Dendritic cell treated with granulocyte-macrophage colony-stimulating factor and Interleukin-4, amounts not matched to agents 40 ng/mL and 50 ng/mL, for 4 days (primary cell): ENCODE data around the gene MPO.

ENCODE experiments used
- H3K27ac Mint-ChIP-seq: one replicate; pipeline ENCODE4 v1.8.0; 2022; ENCODE audit warnings: mild to moderate bottlenecking, mixed read lengths
- H3K27me3 Mint-ChIP-seq: one replicate; pipeline ENCODE4 v1.8.0; 2022; ENCODE audit warnings: mild to moderate bottlenecking, mixed read lengths
- H3K36me3 Mint-ChIP-seq: one replicate; pipeline ENCODE4 v1.8.0; 2022; ENCODE audit warnings: low read depth, mixed read lengths
- H3K4me1 Mint-ChIP-seq: one replicate; pipeline ENCODE4 v1.8.0; 2022; ENCODE audit warnings: low read depth, mixed read lengths
- H3K4me3 Mint-ChIP-seq: one replicate; pipeline ENCODE4 v1.8.0; 2022; ENCODE audit warnings: mild to moderate bottlenecking, moderate library complexity, mixed read lengths
- H3K9me3 Mint-ChIP-seq: one replicate; pipeline ENCODE4 v1.8.0; 2022; ENCODE audit warnings: mixed read lengths
- intact Hi-C: fragments of 100-400 bp; cut with micrococcal nuclease; formaldehyde crosslinking; loops from one replicate; pipeline ENCODE4 v1.15.0; 2022

The MPO gene

GRCh38 chr17:58323366-58324055, 42.8 kb upstream of the MPO start:
- peaks cover 50% of the 10 kb centered on the region for H3K4me1 Mint-ChIP-seq
- intact Hi-C loops = loop anchor here (10.0 kb wide), 1 partner anchor 51 kb away; no protein-coding TSS in a partner anchor
- H3K4me3 Mint-ChIP-seq = no peak overlapping the region
- H3K27me3 Mint-ChIP-seq = peaks cover 65% of the 10 kb centered on the region
- no peaks in the 10 kb centered on the region for H3K9me3 Mint-ChIP-seq
- no peaks in the 10 kb centered on the region for H3K36me3 Mint-ChIP-seq
- H3K27ac Mint-ChIP-seq = no peak overlapping the region

DNA sequence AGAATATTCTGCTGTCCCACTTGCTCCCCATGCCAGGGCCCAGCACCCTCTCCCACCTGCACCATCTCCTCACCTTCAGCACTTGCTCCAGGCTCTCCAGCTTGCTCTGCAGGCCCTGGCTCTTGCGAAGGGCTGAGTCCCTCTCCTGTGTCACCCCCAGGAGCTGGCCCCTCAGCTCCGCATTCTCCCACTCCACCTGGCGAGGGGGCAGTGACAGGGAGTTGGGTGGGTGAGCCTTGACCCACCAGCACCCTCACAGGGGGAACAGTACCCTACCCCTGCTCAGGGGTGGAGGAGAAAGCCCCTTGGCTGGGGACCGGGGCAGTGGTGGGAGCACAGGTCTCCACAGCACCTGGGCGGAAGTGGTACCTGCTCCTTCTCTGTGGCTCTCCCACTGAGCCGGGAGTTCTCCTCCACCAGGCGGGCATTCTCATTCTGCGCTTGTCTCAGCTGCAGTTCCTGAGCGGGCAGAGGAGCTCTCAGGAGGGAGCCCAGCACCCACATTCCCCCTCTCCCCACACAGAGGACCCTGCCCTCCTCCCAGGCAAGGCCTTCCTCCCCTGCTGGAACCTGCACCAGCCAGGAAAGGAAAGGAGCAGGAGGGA, 41.9 kb upstream of the MPO start:
- no peak overlapping the region for H3K27ac Mint-ChIP-seq
- H3K36me3 Mint-ChIP-seq = no peaks in the 10 kb centered on the region
- H3K4me3 Mint-ChIP-seq = no peak overlapping the region
- intact Hi-C loops = loop anchor here (10.0 kb wide), 1 partner anchor 52 kb away; no protein-coding TSS in a partner anchor
- H3K4me1 Mint-ChIP-seq = peaks cover 42% of the 10 kb centered on the region
- peaks cover 65% of the 10 kb centered on the region for H3K27me3 Mint-ChIP-seq
- no peaks in the 10 kb centered on the region for H3K9me3 Mint-ChIP-seq

DNA sequence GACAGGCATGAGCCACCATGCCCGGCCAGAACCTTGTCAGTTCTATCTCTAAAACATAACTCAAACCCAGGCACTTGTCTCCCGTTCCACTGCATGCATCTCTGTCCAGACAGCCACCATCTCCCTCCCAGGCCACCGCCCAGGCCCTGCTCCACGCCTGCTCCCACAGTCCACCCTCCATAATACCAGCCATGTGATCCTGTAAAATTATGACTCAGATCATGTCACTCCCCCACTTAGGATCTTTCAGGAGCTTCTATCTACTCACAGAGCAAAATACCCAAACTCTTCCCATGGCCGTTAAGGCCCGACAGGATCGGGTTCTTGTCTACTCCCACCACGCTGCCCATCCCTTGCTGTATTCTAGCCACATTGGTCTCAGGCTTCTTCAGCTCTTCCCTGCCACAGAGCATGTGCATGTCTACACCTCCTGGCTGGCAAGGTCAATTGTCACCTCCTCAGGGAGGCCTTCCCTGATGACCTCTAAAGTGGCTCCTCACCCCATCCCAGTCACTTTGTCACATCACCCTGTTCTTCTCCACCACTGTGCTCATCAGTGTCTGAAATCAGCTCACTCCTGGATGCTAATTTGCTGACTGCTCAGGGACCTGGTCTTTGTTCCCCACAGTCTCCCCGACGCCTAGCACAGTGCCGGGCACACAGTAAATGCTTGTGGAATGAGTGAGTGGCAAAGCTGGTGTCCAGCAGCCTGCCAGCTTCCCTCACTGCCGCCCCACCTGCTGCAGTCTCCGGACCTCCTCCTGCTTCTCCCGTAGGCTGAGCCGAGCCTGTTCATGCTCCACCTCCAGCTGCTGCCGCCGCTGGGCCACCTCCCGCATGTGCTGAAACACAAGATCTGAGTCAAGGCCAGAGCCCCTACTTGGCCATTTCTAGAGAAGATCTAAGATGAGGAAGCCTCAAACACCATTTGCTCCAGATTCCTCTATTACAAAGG, 41.1 kb upstream of the MPO start:
- Mint-ChIP-seq H3K4me1 (peaks cover 40% of the 10 kb centered on the region), H3K27me3 (peaks cover 64% of the 10 kb centered on the region), H3K27ac (no peak overlapping the region), H3K4me3 (no peak overlapping the region), H3K36me3 (no peaks in the 10 kb centered on the region), H3K9me3 (no peaks in the 10 kb centered on the region)
- intact Hi-C loops = loop anchor here (10.0 kb wide), 1 partner anchor 53 kb away; no protein-coding TSS in a partner anchor

GRCh38 chr17:58320570-58321323, 40.0 kb upstream of the MPO start:
- Mint-ChIP-seq H3K36me3 (no peaks in the 10 kb centered on the region), H3K27me3 (peaks cover 66% of the 10 kb centered on the region), H3K27ac (no peak overlapping the region), H3K4me1 (peaks cover 30% of the 10 kb centered on the region), H3K4me3 (no peak overlapping the region), H3K9me3 (no peaks in the 10 kb centered on the region)
- intact Hi-C loops = loop anchor here (10.0 kb wide), 1 partner anchor 54 kb away; no protein-coding TSS in a partner anchor

- Mint-ChIP-seq H3K9me3 (no peaks in the 10 kb centered on the region), H3K27me3 (peaks cover 66% of the 10 kb centered on the region), H3K27ac (no peak overlapping the region), H3K4me1 (peaks cover 24% of the 10 kb centered on the region), H3K4me3 (no peak overlapping the region), H3K36me3 (no peaks in the 10 kb centered on the region)
- intact Hi-C loops = loop anchor here (10.0 kb wide), 1 partner anchor 55 kb away; no protein-coding TSS in a partner anchor
Observed at GRCh38 chr17:58320163-58320558, 39.4 kb upstream of the MPO start.

GRCh38 chr17:58319173-58320162, 38.7 kb upstream of the MPO start:
- H3K4me3 Mint-ChIP-seq = no peak overlapping the region
- H3K27ac Mint-ChIP-seq = no peak overlapping the region
- intact Hi-C loops = loop anchor here (10.0 kb wide), 1 partner anchor 55 kb away; no protein-coding TSS in a partner anchor
- no peaks in the 10 kb centered on the region for H3K36me3 Mint-ChIP-seq
- no peaks in the 10 kb centered on the region for H3K9me3 Mint-ChIP-seq
- peaks cover 22% of the 10 kb centered on the region for H3K4me1 Mint-ChIP-seq
- peaks cover 64% of the 10 kb centered on the region for H3K27me3 Mint-ChIP-seq

DNA sequence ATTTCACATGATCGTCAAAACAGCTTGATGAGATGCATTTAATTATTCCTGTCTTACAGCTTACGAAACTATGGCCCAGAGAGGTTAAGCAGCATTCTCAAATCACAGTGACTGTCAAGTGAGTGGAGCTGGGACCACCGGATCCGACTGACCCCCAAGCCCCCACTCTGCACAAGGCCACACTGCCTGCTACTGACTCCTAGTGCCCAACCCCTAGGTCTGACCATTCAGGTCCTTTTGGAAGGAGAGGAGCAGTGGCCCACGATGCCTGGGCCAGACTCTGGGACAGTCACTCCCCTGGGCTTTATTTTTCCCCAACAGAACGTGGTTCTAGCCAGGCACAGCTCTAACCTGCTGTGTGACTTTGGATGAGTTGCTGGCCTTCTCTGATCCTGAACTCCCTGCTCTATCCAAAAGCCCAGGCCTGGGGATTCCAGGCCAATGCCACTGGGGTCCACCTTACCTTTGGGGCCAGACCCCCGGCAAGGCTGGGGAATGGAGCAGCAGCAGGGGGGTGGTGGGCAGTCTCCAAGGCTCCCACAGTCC, 38.0 kb upstream of the MPO start:
- Mint-ChIP-seq H3K4me3 (no peak overlapping the region), H3K9me3 (no peaks in the 10 kb centered on the region), H3K36me3 (no peaks in the 10 kb centered on the region), H3K27ac (no peak overlapping the region), H3K27me3 (peaks cover 66% of the 10 kb centered on the region), H3K4me1 (peaks cover 22% of the 10 kb centered on the region)
- intact Hi-C loops = no loop called here

- intact Hi-C loops = no loop called here
- Mint-ChIP-seq H3K36me3 (no peaks in the 10 kb centered on the region), H3K4me1 (peaks cover 22% of the 10 kb centered on the region), H3K27me3 (peaks cover 64% of the 10 kb centered on the region), H3K9me3 (no peaks in the 10 kb centered on the region), H3K27ac (no peak overlapping the region), H3K4me3 (no peak overlapping the region)
Observed at GRCh38 chr17:58318065-58318481, 37.3 kb upstream of the MPO start.

DNA sequence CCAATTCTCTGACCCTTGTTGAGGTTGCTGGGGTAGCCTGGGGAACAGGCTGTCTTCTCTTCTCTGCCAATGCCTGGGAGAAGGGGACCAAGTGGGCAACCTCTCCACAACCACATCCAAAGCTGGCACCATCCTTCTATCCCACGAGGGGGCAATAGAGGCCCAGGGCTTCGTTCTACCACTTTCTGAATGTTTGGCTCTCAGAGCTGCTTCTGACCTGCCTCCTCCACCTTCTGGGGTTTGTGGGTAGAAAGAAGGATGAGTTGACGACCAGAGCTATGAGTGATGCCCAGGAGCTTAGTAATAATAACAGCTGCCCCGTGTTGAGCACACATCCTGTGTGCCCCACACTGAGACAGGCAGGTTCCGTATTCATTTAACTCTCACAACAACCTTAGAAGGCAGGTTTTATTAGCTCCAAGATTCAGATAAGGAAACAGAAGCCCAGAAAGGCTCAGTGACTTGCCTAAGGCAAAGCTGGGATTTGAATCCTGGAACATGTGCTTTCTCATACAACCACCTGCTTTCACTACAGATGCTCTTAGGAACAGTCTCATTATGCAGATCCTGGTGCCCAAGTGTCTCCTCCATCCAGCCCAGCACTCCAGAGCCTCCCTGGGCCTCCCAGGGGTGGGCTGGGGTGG, 36.8 kb upstream of the MPO start:
- H3K4me3 Mint-ChIP-seq = no peak overlapping the region
- no peaks in the 10 kb centered on the region for H3K9me3 Mint-ChIP-seq
- H3K27me3 Mint-ChIP-seq = peaks cover 61% of the 10 kb centered on the region
- peaks cover 19% of the 10 kb centered on the region for H3K4me1 Mint-ChIP-seq
- H3K27ac Mint-ChIP-seq = no peak overlapping the region
- H3K36me3 Mint-ChIP-seq = no peaks in the 10 kb centered on the region
- intact Hi-C loops = loop anchor here (1.0 to 2.0 kb wide), 2 partner anchors 99 to 130 kb away; partner anchors contain the start of gene RNF43

DNA sequence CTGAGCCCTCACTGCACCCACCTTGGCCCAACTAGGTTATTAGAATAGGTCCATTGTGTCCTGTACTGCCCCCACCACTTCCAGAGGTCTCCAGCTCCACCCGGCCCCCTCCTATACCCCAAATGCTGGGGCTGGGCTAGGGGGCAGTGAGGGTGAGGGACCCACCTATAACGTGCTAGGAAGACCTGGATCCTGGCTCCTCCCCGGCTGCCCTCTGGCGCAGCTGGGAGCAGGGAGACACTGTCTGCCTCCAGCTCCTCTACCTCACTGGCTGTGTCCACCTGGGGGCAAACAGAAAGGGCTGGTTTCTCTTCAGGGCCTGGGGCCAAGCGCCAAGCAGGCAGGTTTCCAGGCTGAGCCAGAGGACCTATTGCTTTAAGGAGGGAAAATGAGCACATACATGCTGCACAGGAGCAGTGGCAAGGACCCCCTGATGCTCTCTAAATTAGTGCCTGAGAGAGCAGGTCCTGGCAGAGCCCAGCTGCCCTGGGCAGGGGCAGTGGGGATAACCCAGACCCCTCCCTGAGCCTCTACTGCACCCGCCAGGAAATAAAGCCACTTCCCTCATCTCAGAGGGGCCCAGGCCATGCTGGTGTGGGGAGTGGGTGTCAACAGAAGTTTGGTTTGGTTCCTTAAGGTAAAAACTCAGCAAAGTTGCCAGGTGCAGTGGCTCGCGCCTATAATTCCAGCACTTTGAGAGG, 35.7 kb upstream of the MPO start:
- Mint-ChIP-seq H3K27me3 (peaks cover 52% of the 10 kb centered on the region), H3K36me3 (no peaks in the 10 kb centered on the region), H3K4me1 (peaks cover 8% of the 10 kb centered on the region), H3K4me3 (no peak overlapping the region), H3K27ac (no peak overlapping the region), H3K9me3 (no peaks in the 10 kb centered on the region)
- intact Hi-C loops = loop anchor here (2.0 kb wide), 1 partner anchor 100 kb away; the partner anchor contains the start of gene RNF43

GRCh38 chr17:58315750-58316149, 35.0 kb upstream of the MPO start:
- intact Hi-C loops = loop anchor here (2.0 kb wide), 1 partner anchor 101 kb away; the partner anchor contains the start of gene RNF43
- no peaks in the 10 kb centered on the region for H3K36me3 Mint-ChIP-seq
- no peak overlapping the region for H3K4me3 Mint-ChIP-seq
- H3K9me3 Mint-ChIP-seq = no peaks in the 10 kb centered on the region
- peaks cover 8% of the 10 kb centered on the region for H3K4me1 Mint-ChIP-seq
- peaks cover 48% of the 10 kb centered on the region for H3K27me3 Mint-ChIP-seq
- no peak overlapping the region for H3K27ac Mint-ChIP-seq
